ENCODE measurements around the gene CEP192. TPM values are rescaled to one million over a fixed set of nuclear protein-coding genes. Genes with fewer than 3 reads are reported as not detected.

The CEP192 gene
- total RNA-seq, 1 experiment from 2014 or later = 24.3 TPM

GRCh38 chr18:13004396-13004795 is 13.2 kb downstream of the CEP192 start:
- H3K36me3 ChIP-seq (ENCODE audit: control insufficient read depth in 1 of 2, insufficient read depth in 2 of 2, low read length in 2 of 2) = peaks cover 15 to 26% of the 10 kb centered on the region in 2 experiments; a peak in 3 of 4 replicates
- no peaks in the 10 kb centered on the region for H3K4me1 ChIP-seq (ENCODE audit: control insufficient read depth in 1 of 2, insufficient read depth in 2 of 2, low read length in 2 of 2)
- no peaks in the 10 kb centered on the region for H3K27me3 ChIP-seq (ENCODE audit: insufficient read depth, low read length)
- peaks cover 78% of the 10 kb centered on the region for H3K79me2 ChIP-seq (ENCODE audit: insufficient read depth, low read length)
- H3K27ac ChIP-seq (ENCODE audit: low read depth, low read length) = no peak overlapping the region
- no peak overlapping the region for H3K4me3 ChIP-seq (replicated peaks in 1 of 2; ENCODE audit: low read depth in 1 of 2, low read length in 2 of 2)
- ATAC-seq = no peak
- RAD21 ChIA-PET (ENCODE audit: low non-redundant PET in 1 of 2, low total read pairs in 2 of 2, uncharacterized antibody in 2 of 2, unreplicated experiment in 2 of 2) = no interaction called here
- H3K9me3 ChIP-seq (ENCODE audit: control insufficient read depth in 1 of 2, insufficient read depth in 1 of 2, low read depth in 1 of 2, low read length in 2 of 2) = no peaks in the 10 kb centered on the region
- TF ChIP-seq ZNF274 (IDR thresholded peaks at IDR 0.05; ENCODE audit: low read depth, low read length) (no peak), YY1 (IDR thresholded peaks at IDR 0.05; ENCODE audit: extremely low read depth, insufficient replicate concordance, low read depth, low read length) (no peak), ZFX (IDR thresholded peaks at IDR 0.05) (no peak), POLR2A (IDR thresholded peaks at IDR 0.05; ENCODE audit: borderline replicate concordance, extremely low read depth, insufficient read depth, insufficient read length) (no peak), RAD21 (IDR thresholded peaks at IDR 0.05; ENCODE audit: low read depth) (no peak), CBX3 (IDR thresholded peaks at IDR 0.05; ENCODE audit: low read depth) (no peak), SRF (IDR thresholded peaks at IDR 0.05; ENCODE audit: low read depth) (no peak), ELF1 (IDR thresholded peaks at IDR 0.05; ENCODE audit: borderline replicate concordance, low read depth) (no peak), EZH2phosphoT487 (IDR thresholded peaks at IDR 0.05; ENCODE audit: borderline replicate concordance) (no peak), POLR2AphosphoS5 (IDR thresholded peaks at IDR 0.05; ENCODE audit: low read depth, low read length) (no peak), MAX (IDR thresholded peaks at IDR 0.05) (no peak), CEBPB (IDR thresholded peaks at IDR 0.05; ENCODE audit: low read depth) (no peak), JUND (IDR thresholded peaks at IDR 0.05) (no peak), FOSL1 (IDR thresholded peaks at IDR 0.05; ENCODE audit: low read depth) (no peak), EGR1 (IDR thresholded peaks at IDR 0.05; ENCODE audit: low read depth) (no peak)
- no peaks in the 10 kb centered on the region for H4K20me1 ChIP-seq (ENCODE audit: insufficient read depth)
- no peak overlapping the region for H3K9ac ChIP-seq (ENCODE audit: low read length)
- no peak overlapping the region for H2AFZ ChIP-seq (ENCODE audit: low read depth, low read length, poor library complexity, severe bottlenecking)
- DNase-seq (ENCODE audit: low read depth, low spot score) = no peak
- intact Hi-C loops (cut with micrococcal nuclease) = no loop called here
- CTCF ChIA-PET = no interaction called here
- H3K4me2 ChIP-seq (ENCODE audit: low read length) = no peak overlapping the region
- no TSS peak for BruUV-seq (replicated peaks)
- H3K9me2 ChIP-seq (ENCODE audit: insufficient read depth) = no peaks in the 10 kb centered on the region
- POLR2A ChIA-PET = no interaction called here
